GM21447 (cell line): Measurements from ENCODE around the gene STEAP3.

Experiments used
- ATAC-seq: cut with Tn5 transposase; IDR thresholded peaks from one replicate; pipeline ENCODE4 v1.9.1; 2021; ENCODE audit not compliant: unreplicated experiment

The STEAP3 gene

DNA sequence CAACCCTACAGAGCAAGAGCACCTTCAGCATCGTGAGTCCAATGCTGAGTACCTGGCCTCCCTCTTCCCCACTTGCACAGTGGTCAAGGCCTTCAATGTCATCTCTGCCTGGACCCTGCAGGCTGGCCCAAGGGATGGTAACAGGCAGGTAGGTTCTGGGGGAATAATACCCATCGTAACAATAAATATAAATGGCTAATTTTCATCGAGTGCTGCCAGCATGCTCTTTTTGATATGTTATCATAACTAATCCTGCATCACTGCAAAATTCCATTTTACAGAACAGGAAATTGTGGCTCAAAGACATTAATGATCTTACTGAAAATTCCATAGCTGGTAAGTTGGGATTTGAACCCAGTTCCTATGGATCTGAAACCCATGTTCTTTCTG lies 22.2 kb downstream of the STEAP3 start:
- no peak for ATAC-seq

DNA sequence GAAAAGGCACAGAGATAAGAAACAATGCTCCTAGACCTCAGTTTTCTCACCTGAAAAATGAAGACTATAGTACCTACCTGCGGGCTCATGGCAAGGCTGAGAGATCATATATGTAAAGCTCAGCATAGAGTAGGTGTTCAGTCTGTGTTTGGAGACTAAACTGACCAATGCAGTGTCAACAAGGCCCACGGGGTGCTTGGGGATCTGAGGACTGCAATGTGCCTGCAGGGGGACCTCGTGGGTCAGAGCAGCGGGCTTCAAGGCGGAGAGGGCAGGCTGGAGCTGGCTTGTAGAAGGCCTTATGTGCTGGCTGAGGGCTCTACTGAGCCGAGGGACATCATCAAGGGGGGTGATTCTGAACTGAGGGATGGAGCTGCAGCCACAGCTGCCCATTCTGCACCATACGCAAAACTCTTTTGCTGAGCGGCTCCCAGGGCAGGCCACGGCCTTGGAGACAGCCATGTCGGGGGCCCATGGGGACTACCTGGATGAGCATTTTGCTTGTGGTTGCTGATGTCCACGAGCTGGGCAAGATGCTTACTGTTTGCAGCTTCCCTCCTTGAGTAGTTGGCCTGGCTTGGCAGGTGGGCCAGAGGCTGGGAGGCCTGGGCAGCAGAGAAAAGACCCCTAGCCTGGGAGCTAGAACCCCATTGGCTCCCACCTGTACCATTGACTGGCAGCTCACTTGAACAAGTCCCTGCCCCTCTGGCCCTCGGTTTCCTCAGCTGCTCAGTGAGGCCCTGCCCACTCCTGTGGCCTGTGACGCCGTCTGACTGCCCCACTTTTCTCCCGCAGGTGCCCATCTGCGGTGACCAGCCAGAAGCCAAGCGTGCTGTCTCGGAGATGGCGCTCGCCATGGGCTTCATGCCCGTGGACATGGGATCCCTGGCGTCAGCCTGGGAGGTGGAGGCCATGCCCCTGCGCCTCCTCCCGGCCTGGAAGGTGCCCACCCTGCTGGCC lies 23.5 kb downstream of the STEAP3 start:
- ATAC-seq, result no peak

DNA sequence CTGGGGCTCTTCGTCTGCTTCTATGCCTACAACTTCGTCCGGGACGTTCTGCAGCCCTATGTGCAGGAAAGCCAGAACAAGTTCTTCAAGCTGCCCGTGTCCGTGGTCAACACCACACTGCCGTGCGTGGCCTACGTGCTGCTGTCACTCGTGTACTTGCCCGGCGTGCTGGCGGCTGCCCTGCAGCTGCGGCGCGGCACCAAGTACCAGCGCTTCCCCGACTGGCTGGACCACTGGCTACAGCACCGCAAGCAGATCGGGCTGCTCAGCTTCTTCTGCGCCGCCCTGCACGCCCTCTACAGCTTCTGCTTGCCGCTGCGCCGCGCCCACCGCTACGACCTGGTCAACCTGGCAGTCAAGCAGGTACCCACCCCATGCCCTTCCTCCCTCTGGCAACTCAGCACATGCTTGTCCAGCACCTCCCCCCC lies 24.2 kb downstream of the STEAP3 start:
- no peak for ATAC-seq

DNA sequence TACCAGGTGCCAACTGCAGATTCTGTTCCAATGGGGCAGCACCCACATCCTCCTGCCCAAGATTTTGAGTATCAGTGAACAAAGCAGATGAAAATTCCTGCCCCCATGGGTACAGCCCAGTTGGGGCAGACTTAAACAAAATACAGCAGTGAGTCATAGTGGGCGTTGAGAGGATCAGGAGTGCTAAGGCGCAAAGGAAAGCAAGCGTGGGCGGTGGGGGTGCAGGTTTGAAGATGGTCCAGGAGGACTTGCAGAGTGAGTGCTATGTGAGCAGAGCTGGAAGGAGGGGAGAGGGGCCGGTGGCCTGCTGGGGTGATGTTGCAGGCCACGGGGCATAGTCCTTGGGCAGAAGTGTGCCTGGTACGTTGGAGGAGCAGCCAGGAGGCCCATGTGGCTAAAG lies 24.7 kb downstream of the STEAP3 start:
- no peak for ATAC-seq

DNA sequence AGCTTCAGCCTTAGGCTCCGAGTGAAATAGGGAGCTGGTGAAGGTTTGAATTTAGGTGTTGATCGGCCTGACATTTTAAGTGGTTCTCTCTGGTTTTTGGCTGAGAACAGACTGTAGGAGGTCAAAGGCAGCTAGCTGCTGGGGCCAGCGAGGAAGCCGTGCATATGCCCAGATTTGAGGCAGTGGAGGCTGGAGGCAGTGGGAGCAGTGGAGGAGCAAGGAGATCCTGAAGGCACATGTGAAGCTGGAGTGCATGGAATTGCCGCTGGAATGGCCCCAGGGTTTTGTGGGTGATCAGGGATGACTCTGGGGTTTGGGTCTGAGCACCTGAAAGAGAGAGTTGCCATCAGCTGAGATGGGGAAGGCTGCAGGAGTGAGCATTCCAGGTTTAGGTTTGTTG lies 25.1 kb downstream of the STEAP3 start:
- no peak for ATAC-seq

DNA sequence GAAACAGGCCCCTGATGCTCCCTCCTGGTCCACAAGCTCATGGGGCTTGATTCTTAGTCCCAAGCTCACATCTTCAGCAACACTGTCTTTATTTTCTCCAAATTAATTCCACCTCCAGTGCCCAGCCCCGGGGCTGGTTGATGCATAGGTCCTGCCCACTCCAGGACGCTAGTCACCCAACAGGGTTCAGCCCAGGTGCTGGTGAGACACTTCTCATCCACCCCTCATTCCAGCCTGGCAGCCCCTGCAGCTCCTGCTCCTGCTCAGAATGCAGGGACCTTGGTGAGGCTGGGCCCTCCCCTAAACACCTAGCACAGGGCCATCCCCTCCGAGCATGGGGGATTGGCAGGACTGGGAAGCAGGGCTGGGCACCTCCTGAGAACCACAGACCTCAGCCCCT lies 25.7 kb downstream of the STEAP3 start:
- ATAC-seq, result no peak

DNA sequence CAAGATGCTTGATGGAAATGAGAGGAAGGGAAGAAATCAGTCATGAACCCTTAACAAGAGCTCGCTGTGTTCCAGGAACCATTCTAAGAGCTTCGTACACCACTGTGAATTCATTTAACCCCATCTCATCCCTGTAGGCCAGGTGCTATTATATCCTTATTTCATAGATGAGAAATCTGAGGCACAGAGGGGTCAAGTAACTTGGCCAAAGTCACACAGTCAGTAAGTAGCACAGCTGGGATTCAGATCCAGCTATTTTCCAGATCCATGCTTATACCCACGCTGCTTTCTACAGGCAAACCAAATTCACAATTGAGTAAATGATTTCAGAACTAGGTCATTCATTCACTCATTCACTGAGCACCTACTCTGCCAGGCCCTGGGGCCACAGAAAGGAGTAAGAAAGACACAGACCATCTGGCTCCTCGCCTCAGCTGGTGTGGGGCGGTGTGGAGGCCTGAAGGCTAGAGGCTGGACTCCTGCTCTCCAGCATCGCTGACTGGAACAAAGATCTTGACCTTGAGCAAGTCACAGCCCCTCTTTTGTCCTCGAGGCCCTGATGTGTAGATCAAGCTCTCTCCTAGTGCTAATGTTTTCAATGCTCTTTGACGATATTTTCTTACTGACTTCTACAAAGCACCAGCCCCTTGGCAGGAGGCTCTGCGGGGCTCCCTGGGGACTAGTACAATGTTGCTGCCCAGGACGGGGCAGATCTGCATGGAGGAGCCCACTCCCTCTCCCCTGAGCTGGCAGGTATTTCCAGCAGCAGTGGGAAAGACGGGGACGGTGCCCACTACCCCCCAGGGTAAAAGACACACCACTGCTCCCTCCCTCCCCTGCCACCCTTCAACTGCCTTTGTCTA lies 26.5 kb downstream of the STEAP3 start:
- no peak for ATAC-seq

DNA sequence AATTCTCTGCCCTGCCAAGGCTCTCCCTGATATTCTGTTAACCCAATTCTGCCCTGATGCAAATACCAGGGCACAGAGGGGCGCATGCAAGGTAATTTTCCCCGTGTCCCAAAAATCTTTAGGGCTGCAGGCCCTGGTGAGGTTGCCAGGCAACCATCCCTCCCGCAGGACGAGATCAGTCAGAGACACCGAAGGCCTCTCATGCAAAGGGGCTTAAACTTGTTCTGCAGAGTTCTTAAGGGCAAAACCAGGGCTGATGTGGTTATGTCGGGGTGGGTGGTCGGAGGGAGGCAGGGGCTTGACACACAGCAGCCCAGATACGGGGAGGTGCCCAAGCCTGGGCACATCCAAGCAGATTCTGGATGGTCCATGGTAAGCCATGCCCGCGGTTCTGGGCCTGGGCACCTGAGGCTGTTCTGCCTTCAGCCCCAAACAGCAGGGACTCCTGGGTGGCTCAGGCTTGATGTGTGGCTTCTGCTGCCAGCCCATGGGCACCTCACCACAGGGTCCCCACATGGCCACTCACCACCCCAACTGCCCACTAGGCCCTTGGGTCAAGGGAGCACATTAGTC lies 27.2 kb downstream of the STEAP3 start:
- ATAC-seq, result no peak

DNA sequence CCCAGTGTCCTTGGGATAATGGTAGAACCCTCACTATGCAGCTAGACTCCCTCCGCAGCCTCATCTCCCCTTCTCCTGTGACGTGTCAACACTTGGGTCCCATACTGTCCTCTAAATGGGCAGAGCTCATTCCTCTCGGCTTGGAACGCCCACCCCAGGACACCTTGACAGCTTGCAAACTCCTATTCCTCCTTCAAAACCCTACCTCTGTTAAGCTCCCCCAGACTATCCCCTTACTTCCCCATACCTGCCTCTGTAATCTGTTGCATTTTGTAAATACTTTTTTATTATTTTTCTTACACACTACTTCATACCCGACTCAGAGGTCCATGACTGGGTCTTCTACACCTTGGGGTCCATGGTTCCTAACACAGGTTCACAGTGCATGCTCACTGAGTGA lies 28.0 kb downstream of the STEAP3 start:
- ATAC-seq, result no peak

DNA sequence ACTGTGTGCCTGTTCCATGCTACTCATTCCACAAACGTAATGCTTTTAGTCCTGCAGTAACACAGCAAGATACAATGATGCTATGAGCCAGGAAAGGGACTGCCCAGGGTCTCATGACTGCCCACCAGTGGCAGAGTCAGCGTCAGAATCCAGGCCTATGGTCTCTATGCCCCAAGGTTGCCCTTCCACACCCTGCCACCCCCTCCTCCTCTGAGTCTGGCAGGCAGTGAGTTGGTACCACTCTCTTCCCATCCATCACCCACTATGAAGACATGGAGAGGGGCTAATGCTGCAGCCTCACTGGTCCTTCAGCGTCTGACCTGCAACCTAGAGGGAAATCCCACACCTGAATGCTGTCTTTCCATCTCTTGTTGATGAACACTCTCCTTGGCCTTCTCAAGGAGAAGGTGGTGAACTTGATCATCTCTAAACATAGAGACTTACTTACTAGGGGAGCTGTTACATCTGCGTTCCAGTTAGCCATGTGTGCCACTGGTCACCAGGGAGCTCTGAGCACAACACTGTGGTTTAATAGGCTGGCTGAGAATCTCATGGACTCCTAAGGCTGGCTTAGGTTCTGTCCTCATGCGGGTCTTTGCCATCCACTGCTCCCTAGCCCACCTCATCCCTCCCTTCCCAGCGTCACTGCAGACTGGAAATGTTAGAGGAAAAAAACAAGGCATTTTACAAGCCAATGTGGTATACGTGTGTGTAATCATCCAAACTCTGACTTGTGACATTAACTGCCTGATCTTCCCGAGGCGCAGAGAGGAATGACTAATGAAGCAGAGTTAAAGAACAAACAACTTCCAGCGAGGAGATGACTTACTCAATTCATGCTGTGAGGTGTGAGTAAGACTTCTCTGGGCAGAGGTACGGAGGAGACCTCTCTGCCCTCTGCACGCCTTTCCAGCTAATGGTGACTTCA lies 28.8 kb downstream of the STEAP3 start:
- no peak for ATAC-seq

DNA sequence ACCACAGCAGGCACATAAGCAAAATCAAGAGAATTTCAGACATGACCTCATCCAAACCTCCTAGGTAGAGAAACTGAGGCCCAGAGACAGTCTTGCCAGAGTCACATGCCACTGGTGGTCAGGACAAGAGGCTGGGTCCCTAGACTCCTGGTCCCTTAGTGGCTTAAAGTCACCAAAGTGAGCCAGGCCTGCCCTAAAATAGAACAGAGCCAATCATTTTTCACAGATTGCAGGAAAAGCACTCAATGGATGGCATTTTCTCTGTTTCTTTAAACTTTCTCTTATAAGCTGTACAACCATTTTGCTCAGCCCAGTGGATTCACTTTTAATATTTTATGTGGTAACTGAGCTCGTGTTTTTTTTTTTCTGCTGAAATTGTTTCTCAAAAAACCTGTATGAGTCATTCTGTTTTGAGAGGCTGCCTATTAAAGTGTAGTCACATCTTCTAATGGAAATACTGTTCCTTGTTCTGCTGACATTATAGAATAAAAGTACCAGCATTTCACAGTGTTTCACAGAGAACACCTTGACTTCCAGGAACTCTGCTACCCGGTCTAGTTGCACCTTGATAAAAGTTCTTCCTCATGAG lies 29.6 kb downstream of the STEAP3 start:
- ATAC-seq, result no peak

DNA sequence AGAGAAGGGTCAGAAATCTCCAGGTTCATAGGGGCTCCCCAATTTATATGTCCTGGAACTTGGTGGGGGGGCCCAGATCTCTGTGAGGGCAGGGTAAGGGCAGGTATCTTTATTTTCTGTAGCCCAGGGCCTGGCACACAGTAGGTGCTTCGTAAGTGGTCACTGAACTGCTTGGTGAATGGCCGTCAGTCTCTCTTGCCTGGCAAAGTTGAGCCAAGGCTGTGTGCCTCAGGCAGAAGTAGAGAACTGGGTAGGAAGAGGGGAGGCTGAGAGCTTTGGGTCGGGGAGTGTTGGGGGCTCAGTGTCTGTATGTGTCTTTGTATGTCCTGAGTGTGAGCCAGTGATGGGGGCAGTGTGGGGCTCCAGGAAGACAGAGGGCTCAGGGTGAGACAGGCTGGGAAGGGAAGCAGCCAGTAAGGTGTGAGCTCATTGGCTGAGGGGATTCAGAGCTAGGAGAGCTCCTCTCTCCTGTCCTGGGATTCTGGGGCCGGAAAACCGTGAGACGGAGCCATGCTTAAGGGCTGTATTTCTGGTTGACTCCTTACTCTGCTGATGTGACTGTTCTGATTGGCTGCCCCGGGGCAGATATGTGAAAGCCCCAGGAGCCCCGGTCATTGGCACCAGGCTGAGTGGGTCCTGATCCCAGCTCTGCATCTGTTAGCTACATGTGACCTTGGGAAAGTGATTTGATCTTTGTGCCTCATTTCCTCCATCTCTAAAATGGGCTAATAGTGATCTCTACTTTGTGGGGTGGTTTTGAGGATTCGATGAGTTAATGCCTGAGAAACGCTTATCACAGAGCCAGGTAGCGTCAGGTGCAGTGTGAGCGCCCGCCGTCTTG lies 30.3 kb downstream of the STEAP3 start:
- no peak for ATAC-seq

DNA sequence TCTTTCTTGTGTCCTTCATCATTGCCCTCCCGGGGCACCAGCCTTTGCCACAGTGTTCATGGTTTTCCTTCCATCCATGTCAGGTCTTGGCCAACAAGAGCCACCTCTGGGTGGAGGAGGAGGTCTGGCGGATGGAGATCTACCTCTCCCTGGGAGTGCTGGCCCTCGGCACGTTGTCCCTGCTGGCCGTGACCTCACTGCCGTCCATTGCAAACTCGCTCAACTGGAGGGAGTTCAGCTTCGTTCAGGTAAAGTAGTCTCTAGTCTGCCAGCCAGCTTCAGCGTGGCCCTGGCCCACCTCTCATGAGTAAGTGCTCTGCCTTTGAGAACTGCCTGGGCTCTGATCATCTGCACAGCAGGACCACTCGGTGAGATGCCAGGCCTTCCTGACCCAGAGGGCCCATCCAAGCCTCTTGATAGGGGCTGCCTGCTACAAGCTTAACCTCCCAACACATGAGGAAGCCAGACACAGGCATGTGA lies 31.0 kb downstream of the STEAP3 start:
- ATAC-seq, result no peak

DNA sequence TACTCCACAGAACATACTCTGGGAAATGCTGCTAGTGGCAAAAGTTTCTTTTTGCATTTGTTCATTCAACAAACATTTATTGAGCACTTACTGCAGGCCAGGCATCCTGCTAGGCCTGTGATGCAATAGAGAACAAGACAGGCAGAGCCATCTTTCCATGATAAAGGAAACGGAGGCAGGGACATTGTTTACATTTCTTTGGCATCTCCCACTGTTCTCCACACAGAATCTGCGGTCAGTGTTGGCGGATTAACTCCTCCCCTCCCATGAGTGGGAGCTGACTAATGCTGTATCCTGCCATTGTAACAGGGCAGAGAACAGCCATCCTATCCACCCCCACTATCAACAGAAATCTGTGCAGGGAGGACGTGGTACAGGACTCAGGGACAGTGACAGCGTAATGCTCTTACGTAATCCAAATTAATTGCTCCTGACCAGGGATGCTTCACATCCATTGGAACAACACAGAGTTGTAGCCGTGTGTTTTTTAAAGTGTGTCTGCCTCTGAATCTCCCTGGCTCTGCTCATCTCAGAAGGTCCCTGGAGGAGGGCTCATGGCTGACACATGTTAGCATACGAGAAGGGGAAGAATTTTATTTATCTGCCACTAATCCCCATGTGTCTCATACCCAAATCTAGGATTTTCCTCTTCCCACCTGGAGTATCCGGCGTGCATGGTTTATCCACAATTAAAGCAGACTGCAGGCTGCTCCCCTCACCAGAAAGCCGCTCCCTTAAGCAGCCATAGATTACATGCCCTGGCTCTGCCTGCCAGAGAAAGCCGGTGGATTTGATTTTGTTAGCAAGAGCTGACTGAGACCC lies 32.3 kb downstream of the STEAP3 start:
- ATAC-seq, result no peak

DNA sequence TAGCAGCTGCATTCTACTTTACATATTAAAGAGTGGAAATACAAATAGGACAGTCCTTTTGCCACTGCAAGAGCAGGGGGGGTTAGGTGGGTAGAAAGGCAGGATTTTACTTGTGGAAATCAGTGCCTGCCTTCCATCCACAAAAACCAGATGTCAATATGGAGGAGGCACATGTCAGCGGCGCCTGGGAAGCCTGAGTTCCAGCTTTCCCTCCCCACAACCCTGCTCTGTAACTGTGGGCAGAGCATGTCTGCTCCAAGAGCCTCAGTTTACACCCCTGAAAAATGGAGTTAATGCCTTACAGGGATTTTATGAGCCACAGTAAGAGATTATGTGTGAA lies 32.9 kb downstream of the STEAP3 start:
- no peak for ATAC-seq

DNA sequence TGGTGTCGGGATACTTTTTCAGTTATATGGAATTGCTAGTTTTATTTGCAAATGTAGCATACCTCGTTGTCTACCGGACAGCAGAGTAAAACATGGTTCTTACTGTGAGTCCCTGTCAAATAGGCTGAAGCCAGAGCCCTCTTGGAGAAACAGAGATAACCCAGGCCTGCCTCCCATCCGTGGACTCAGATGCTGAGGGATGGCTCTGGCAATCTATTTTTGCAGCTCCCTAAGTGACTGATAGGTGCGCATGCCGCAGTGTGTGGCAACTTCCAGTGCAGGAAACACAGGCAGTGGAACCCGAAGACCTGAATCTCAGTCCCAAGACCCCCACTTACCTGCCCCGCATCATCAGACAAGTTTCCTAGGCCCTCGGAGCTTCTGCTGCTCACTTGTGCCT lies 33.6 kb downstream of the STEAP3 start:
- ATAC-seq, result no peak

DNA sequence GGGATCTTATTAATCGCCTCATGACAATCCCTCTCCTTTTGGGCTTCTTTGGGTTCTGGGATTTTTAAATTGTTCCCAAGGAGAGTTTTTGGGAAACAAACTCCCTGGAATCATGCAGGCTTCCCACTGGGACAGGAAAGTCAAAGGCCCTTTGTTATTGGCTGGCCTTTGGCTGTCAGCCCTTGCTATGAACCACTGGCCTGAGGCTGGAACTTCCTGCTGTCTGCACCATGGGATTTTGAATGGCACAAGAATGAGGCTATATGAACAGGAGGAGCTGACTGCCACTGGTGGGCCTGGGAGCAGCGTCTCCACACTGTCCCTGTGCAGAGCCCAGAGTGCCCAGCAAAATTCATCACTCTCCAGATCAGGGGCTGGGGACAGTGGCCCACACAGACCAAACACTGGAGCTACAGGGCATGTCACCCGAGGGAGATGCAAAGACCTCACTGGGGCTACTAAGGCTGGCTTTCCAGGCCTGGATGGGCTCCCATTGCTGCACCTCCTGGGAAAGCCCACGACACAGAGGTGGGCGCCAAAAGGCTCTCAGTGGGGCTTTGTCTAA lies 35.7 kb downstream of the STEAP3 start:
- no peak for ATAC-seq
